NCI-H748 treated with DMSO at 0.1 percent for 48 hours (cell line): ENCODE measurements around the gene ZBTB46.

Experiments
- DNase-seq: peaks from one replicate; lab custom pipeline; 2025; lab: John Stamatoyannopoulos, UW

ZBTB46 gene

DNA sequence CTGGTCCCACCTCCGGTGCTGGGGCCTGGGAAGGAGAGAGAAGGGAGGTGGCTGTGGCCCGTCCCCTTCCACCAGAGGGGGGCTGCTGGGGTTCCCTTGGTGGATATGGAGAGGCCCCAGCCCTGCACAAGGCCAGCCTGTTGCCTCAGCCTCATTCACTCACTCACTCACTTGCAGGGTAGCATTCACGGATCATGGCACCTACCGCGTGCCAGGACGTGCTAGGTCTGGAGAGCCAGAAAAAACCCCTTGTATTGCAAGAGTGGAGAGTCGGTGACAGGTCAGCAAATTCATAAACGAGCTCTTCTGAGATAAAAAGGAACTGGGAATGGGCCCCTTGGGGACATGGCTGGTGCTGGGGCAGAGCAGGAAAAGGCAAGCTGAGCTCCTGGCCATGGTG, 6.4 kb upstream of the ZBTB46 start:
- no peak for DNase-seq

DNA sequence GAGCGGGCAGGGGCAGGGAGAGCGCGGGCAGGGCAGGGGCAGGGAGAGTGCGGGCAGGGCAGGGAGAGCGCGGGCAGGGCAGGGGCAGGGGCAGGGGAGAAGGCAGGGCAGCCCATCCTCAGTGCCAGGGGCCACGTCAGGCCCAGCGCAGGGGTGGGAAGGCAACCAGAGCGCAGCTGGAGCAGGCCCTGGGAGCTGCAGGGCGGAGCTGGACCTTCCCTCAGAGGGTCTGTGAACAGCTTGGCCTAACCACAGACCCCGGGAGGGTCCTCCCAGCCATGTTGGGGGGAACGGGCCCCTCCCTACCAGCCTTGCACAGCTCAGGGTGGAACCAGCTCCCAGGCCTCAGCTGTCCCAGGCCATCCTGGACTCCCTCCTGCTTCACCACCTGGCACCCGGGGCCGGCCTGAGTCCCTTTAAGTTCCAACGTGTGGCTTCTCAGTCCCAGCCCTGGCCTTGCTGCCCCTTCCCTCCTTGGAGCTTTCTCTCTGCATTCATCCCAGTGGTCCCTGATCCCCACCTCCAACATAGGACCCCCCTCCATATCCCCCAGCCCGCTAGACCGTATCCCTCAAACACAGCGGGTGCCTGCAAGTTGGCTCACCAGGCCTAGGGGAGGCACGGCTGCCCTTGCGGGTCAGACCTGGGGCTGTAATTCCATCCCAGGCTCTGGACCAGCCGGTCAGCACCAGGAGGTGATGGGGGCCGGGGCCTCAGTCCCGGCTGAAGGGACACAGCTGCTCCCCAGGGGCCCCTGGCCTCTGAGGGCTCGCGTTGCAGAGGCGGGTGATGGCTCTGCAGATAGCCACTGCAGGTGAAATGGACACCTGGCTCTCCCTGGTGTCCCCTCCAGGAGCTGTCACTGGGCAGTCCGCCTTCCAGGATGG, 5.6 kb upstream of the ZBTB46 start:
- DNase-seq, result no peak

DNA sequence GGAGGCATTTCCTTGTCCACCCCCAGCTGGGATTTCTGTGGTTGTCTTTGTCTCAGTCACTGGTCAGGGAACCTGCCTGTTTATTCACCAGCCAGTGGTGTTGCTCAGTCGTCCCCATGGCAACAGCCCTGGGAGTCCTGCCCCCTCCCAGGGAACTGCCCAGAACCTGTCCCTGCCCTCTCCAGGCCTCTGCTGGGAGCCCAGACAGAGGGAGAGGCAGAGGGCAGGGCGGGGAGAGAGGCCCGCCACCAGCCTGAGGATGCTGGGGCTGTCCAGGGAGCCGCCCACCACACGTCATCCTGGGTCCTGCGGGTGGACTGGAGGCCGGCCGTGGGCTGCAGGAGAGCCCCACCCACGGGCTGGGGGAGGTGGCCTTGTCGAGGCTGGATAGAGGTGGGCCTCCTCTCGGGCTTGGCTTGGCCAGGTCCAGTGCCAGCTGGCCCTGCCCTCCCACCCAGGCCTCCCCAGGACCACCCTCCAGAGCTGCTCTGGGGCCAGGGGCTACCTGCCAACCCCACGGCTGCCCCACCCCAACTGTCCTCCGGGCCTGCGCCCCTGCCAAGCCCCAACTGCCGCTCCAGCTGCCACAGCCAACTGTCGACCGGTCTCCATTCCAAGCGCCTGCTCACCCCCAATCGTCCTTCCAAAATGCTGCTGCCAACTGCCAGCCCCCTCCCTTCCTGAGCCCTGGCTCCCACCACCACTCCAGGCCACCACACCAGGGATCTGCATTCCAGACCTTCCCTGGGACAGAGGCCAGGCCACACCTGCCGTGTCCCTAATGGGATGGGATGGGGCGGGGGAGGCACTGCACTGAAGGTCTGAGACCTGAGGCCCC, 4.2 kb upstream of the ZBTB46 start:
- peak; percentile 33 for DNase-seq

DNA sequence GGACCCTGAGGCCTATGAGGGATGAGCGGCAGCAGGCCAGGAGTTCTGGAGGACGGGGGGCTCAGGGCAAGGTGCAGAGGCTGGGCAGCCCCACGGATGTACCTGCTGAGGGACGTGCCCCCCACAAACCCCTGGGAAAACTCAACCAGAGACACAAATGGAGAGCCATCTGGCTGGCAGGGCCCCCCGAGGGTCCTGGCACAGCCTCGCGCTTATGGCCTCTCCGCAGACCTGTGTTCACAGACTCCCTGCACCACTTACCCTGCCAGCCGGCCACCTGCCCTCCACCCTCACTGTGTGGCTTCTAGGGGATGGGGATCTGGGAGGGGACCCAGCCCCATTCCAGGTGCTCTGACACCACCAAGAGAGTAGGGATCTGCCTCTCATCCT, 3.4 kb upstream of the ZBTB46 start:
- DNase-seq, result no peak

DNA sequence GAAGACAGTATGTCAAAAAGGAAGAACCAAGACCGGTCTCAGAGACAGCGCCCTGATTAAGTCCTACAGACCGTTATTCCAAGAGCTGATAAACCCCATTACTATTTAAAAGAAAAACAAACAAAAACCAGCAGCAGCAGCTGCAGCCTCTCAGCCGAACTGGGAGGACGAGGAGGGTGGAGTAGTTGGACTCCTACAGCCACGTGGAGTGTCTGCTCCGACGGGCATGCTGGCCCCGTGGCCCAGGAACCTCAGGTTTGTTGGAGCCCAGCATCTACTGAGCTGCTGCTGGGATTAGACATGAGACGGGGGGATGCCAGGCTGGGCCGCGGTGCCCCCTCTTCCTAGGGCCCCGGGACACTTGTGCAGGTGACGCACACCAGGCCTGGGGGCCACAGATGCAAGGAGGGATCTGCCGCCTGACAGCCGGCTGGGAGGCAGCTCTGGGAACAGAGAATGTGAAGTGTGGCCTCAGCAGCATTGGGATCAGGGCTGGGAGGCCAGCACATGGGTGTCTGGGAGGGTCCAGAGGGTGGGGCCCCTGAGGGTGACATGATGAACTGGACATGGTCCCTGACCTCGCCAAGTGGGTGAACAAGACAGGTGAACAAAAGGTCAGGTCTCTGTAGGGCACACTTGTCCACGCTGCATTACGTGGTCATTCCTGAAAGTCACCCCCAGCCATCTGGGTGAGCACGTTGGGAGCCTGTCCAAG, 2.9 kb upstream of the ZBTB46 start:
- DNase-seq, result no peak

DNA sequence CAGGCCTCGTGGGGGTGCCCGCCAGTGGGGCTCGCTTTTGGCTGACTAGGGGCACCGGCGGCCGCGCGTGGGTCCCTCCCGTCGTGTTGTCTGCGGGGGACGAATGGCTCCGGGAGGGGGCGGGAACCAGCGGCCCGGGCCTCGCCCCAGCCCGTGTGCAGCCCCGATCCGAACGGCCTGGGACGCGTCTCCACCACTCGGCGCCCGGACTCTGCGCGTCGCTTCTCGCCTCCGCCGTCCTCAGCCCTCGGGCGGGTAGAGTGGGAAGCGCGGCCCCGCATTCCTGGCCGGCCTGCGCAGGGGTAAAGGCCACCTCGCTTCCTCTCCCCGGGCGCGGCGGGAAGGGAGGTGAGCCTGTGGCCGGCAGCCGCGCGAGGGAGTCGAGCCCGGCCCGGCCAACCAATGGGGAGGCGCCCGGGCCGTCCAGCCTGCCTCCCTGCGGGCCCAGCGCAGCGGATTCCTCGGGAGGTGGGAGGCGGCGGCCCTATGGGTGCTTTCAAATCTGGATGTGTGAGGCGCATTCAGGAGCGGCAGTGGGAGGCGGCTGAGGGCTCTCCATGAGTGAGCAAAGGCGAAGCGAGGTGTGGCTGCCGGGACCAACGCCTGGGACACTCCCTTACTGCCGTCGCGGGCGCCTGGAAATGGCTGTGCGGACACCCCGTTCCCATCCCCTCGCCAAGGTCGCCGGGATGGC, 1.1 kb upstream of the ZBTB46 start:
- DNase-seq, result no peak

DNA sequence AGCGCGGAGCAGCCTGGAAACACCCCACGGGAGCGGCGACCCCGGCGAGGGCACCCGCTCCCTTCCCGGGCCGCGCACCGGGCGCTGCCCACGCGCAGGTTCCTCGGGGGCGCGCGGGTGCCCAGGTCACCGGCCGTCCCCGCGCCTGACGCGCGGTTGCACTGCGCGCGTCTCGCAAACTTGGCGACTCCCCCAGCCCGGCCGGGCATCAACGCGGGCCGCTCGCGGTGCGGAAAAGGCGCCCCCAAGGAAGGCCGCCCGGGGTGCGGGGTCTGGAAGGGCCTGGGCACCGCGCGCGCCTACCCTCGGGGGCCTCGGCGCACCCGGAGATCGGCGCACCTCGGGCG, 555 bp upstream of the ZBTB46 start:
- no peak for DNase-seq

DNA sequence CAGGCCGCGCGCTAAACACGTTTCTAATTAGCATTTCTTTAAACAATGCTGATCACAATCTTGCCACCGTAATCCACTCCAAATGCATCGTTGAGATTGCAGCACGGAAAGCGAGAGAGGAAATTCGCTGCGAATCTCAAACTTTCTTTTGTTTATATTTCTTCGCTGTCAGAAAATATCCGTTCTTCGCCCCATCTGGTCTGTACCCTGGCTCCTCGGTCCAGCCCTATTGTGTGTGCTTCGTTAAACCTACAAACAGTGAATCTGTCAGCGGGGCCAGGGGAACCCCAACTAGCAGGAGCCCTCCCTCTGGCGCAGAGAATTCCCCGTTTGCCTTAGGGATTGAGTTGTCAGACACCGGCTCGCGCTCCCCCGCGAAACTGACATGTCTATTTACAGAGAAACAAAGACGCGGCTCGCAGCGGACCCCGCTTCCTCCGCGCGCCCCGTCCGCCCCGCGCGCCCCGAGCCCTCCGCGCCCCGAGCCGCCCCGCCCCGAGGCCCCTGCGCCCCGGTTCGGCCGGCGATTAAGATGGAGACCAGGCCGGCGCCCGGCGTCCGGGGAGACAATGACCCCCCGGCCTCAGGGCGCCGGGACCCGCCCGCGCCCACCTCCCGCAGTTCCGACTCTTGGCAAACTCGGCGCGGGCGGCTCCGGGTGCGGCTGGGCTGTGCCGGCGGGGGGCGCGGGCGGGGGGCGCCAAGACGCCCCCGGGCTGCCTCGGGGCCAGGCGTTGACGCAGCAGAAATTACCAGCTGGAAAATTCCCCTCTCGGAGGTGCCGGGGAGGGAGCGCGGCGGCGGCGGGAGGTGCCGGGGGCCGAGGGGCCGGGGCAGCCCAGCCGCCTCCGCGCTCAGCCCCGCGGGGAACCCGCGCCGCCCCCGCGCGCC, 874 bp downstream of the ZBTB46 start:
- no peak for DNase-seq

DNA sequence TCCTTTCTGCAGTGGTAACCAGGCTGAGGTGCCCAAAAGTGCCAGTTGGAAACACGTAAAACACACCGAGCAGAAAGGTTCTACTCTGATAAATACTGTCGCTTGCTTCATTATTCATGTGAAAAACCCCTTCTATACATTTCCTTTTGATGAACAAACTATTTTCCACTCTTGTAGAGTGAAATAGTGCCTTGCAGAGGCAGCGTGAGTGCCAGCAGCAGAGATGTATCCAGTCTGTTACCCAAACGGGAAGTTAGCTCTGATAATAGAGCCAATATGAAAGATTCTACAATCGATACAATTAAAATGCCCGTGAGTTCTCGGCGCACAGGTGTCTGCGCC, 1.5 kb downstream of the ZBTB46 start:
- no peak for DNase-seq

DNA sequence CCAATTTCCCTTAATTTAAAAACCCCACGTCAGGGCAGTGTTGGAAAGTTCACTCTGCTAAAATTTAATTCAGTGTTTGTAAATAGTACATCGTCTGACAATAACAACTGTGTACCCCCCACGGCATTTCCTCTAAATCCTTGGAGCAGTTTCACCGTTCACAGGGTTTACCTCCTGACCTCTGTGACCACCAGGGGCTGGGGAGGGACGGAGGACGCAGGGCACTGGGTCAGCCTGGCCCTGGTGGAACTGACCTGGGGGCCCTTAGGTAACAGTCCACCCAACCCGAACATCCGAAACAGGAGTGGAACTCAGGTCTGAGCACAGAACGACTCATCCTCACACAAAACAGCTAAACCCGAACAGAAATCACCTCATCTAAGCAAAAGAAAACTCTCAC, 2.1 kb downstream of the ZBTB46 start:
- DNase-seq, result no peak

DNA sequence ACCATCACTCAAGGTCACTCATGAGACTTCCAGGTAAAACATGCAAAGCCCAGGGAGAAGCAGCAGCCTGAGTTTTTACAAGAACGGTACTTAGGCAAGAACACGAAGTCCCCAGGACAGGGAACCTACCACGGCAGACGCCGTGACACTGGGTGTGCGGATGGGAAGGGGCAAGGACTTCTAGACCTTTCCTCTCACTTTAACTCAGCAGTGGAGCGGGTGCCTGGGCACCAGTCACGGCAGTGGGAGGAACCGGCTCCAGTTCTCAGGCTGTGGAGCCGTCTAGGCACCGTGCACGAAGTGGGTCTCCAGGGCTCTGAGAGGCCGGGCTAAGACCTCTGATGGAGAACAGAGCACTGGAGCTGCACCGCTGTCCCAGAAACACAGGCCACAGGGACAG, 2.5 kb downstream of the ZBTB46 start:
- no peak for DNase-seq

DNA sequence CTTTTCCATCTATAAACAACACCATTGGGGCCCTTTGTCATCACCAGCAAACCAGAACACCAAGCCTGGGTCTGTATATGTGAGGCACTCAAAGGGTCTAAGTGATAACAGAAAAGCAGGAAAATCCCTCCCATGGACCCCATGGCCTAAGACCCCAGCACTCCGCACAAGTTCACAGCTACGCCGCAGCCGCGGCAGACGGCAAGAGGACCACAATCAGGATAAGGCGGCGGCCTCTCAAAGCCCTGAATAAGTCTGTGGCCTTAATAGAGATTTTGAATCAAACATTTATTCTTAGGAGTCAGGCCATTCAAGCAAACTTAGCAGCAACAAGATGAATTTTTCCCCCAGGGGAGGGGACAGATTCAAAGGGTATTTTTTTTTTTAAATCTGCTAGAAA, 2.9 kb downstream of the ZBTB46 start:
- DNase-seq, result no peak

DNA sequence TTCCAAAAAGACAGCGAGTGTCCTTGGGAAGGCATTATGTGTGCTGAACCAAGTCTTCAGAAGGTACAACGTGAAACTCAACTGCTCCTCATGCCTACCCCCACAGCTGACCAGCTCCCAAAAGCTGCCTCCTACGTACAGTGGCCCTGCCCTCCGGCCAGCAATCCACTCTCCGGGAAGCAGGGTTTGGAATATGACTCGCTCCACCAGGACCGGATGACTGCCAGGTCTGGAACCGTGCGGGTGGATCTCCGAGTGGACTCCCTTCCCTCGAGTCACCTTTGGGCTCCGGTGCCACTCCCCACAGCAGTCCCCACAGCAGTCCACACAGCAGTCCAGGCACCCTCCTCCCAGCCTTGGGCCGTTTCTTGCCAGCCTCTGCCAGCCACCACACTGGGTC, 4.3 kb downstream of the ZBTB46 start:
- no peak for DNase-seq

DNA sequence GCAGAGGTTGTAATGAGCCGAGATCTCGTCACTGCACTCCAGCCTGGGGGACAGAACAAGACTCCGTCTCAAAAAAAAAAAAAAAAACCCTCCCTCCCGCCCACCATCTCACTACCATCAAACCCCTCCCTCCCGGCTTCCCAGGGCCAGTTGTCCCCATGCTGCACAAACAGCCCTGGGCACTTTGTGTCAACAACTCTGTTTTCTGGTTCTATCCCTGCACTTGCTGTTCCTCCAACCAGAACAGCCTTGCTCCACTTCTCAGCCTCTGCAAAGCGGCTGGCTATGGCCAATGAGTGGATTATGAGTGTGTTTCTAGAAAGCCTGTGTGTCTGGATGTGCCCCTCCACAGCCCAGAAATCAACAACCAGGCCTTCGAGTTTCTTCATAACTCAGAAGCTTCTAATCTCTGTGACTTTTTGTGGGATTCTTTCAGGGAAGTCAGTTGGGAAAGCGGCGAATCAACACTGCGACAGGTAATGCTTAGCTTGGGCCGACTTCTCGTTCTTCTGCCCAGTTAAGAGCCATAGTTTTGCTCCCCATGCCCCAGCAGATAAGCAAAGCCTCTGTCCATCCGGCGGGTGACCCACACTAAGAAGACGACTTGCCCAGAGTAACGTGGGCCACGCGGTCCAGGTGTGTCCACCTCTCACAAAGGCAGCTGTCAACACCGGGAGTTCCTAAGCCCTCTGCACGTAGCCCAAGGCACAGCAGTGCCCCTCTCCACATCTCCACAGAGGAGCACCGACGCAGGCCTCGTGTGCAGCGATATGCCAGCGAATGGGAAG, 5.5 kb downstream of the ZBTB46 start:
- no peak for DNase-seq

DNA sequence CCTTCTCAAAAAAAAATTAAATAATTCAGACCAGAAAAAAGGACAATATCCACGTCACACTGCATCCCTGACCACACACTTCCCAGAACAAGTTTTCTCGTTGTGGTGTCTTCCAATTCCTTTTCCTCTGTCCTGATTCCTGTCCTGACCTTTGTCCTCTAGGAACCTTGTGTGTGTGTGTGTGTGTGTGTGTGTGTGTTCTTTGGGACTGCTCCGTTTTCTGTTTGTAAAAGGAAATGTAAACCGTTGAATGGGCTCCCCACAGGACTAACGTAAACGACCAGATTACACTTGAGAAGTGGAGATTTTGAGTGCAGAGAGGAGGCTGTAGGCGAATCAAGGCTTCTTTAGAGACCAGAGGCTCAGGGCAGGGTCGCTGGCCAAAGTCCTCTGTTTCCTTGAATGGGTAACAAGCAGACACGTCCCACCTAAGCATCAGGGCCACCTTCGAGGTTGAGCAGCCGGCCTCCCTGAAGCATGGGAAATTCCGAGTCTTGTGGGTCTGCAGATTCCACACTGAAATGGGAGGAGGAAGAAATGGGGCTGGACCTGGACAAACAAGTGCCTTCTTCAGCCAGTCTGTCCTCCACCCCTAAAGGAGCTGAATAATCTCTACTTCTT, 7.3 kb downstream of the ZBTB46 start:
- no peak for DNase-seq

DNA sequence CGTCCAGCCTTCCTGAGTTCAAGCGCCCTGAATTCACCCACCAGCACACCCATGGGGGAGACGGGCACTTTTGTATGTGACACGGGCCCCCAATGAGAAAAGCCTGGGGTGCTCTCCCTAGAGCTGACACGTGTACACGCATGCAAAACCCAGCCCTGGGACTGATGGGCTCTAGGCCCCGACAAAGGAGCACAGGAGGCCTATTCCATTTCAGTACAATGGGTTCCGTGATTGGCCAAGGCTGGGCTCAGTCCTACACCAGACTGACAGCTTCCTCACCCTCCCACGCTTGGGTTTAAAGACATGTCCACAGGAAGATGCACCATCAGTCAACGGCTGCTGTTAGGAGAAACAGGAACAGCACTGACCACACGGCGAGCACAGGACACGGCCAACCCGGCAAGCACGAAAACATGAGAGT, 8.8 kb downstream of the ZBTB46 start:
- no peak for DNase-seq

DNA sequence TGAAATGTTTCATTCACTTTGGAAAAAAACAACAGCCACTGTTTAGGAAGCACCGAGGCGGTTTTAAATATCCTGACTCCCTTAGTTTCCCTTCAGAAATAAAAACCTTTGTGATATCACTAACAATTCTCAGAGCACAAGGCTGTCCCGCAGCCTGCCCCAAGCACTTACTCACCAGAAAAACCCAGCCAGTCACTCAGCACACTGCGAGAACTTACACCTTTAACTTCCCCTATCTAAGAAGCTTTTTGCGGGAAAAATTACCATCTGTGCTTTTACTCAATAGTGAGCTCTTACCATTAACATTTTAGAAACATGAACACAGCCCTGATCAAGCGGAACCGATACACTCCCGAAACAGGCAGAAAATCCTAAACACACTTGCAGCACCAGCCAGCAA, 9.3 kb downstream of the ZBTB46 start:
- no peak for DNase-seq

DNA sequence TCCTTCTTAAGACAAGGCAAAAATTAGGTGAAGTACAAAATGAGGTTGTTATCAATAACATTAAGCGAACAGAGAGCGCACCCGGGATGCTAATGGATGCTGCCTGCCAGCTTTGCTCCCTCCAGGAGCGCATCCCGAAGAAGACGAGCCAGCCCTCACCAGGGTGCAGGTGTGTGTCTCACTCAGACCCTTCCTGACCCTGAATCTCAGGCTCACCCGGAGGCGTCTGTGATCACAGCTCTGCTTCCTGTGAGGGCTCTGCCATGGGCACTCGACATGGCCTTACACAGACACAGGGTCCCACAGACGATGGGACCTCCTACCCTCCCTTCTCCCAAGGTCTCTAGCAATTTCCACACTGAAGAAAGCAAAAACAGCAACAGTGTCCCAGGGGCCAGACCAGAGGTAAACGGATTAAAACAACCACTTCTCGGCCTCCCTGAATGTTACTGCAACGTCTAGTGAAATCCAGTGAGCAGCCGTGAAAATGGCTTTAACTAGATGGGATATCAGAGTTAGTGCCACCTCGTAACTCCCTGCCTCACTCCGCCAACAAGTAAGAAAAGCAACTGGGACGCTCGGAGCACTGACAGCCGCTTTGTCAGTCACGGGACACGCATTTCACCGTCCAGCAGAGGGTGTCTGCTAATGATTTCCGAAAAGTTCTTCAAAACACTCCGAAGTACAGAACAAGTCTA, 11.7 kb downstream of the ZBTB46 start:
- no peak for DNase-seq

DNA sequence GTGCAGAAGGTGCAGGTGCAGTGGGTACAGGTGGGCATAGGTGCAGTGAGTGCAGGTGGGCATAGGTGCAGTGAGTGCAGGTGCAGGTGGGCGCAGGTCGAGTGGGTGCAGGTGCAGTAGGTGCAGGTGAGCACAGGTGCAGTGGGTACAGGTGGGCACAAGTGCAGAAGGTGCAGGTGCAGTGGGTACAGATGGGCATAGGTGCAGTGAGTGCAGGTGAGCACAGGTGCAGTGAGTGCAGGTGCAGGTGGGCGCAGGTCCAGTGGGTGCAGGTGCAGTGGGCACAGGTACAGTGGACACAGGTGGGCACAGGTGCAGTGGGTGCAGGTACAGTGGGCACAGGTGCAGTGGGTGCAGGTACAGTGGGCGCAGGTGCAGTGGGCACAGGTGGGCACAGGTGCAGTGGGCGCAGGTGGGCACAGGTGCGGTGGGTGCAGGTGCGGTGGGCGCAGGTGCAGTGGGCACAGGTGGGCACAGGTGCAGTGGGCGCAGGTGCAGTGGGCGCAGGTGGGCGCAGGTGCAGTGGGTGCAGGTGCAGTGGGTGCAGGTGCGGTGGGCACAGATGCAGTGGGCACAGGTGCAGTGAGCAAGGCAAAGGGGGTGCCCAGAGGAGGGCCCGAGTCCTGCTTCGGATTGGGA, 15.3 kb downstream of the ZBTB46 start:
- DNase-seq, result no peak
